Panc1 (cell line): ENCODE data around the gene CNN3. TPM values are rescaled to one million over a fixed set of nuclear protein-coding genes. Genes with fewer than 3 reads are reported as not detected.
A peak's percentile ranks its signal among the peaks of the same experiment; 100 is the strongest.

ENCODE experiments used
- ATAC-seq: fragments of 200-7000 bp; cut with Tn5 transposase; 2 replicates; pipeline ENCODE4 v1.9.1; 2020; ENCODE audit warnings: mild to moderate bottlenecking, moderate library complexity
- BruUV-seq: library from RNA; stranded (reverse); fragments of 400-500 nt; replicated peaks from 2 replicates; lab custom pipeline; 2021; lab: Mats Ljungman, UMichigan
- CTCF ChIA-PET: fragments of 300-600 bp; sonication (Branson Sonifier 250); formaldehyde crosslinking; loops from one replicate; lab custom pipeline; 2022; ENCODE audit warnings: antibody characterized with exemption; lab: Charles Lee
- POLR2A ChIA-PET: fragments of 300-600 bp; sonication (Branson Sonifier 250); formaldehyde crosslinking; loops from one replicate; lab custom pipeline; 2022; ENCODE audit warnings: antibody characterized with exemption; lab: Charles Lee
- DNase-seq: peaks from one replicate; pipeline ENCODE4 v3.0.0-alpha.2; 2010; ENCODE audit warnings: low read depth, low spot score
- H3K27ac ChIP-seq: 2 replicates; pipeline ENCODE4 v1.5.1; 2011; ENCODE audit warnings: mild to moderate bottlenecking, low read length, inconsistent platforms
- H3K27me3 ChIP-seq: fragments of 200-500 bp; sonication (Bioruptor generic); 2 replicates; pipeline ENCODE4 v1.6.0; 2014; ENCODE audit warnings: low read length, inconsistent platforms; ENCODE audit not compliant: control insufficient read depth, insufficient read depth
- H3K36me3 ChIP-seq: fragments of 200-500 bp; sonication (Bioruptor generic); 2 replicates; pipeline ENCODE4 v1.5.1; 2014; ENCODE audit warnings: inconsistent platforms, mild to moderate bottlenecking, low read length, moderate library complexity; ENCODE audit not compliant: control insufficient read depth, insufficient read depth
- H3K4me1 ChIP-seq: 2 replicates; pipeline ENCODE4 v1.5.1; 2011; ENCODE audit warnings: inconsistent platforms, mild to moderate bottlenecking, low read length, moderate library complexity; ENCODE audit not compliant: control insufficient read depth, insufficient read depth
- H3K4me3 ChIP-seq, 2 experiments: 2 replicates each; pipeline ENCODE4 v1.5.1; 2011 to 2012; ENCODE audit warnings: low read depth in 2 of 2, low read length in 2 of 2, mild to moderate bottlenecking in 2 of 2, inconsistent platforms in 1 of 2, moderate library complexity in 1 of 2
- H3K9me3 ChIP-seq: fragments of 200-500 bp; sonication (Bioruptor generic); 2 replicates; pipeline ENCODE4 v1.5.1; 2014; ENCODE audit warnings: low read depth, mild to moderate bottlenecking, inconsistent platforms, low read length, moderate library complexity; ENCODE audit not compliant: control insufficient read depth, insufficient read depth
- CTCF ChIP-seq: fragments of 450-650 bp; IDR thresholded peaks from 2 replicates; pipeline ENCODE4 v1.5.1; 2017; ENCODE audit warnings: mild to moderate bottlenecking
- POLR2AphosphoS5 ChIP-seq: IDR thresholded peaks from 2 replicates; pipeline ENCODE4 v1.6.1; 2012; ENCODE audit warnings: mild to moderate bottlenecking, low read depth, low read length, moderate library complexity
- REST ChIP-seq, 2 experiments: IDR thresholded peaks; 2 replicates each; pipeline ENCODE4 v1.6.1; 2011 to 2012; ENCODE audit warnings: low read depth in 2 of 2, control low read depth in 1 of 2, low read length in 1 of 2, mild to moderate bottlenecking in 1 of 2, moderate library complexity in 1 of 2; ENCODE audit not compliant: insufficient read depth in 1 of 2
- SIN3A ChIP-seq: IDR thresholded peaks from 2 replicates; pipeline ENCODE4 v1.6.1; 2012; ENCODE audit warnings: low read depth, mild to moderate bottlenecking, low read length, moderate library complexity, borderline replicate concordance; ENCODE audit not compliant: insufficient read depth
- TCF7L2 ChIP-seq: IDR thresholded peaks from 2 replicates; pipeline ENCODE4 v1.6.1; 2011; ENCODE audit warnings: mild to moderate bottlenecking, low read depth, low read length, inconsistent platforms
- in situ Hi-C: cut with HindIII; loops from 2 replicates; pipeline ENCODE4 v1.10.0; 2016; ENCODE audit warnings: low sequenced_read_pairs, low pct_unique_long_range_greater_than_20kb
- intact Hi-C: fragments of 100-400 bp; cut with micrococcal nuclease; formaldehyde crosslinking; loops from one replicate; pipeline ENCODE4 v1.10.0; 2022; ENCODE audit not compliant: unreplicated experiment
- total RNA-seq: library from RNA; stranded (reverse); gene quantifications from one replicate; pipeline ENCODE4 v1.2.1, GENCODE V29; 2021; ENCODE audit not compliant: unreplicated experiment

The CNN3 gene
- total RNA-seq, 1 experiment from 2014 or later: 72.3 TPM

DNA sequence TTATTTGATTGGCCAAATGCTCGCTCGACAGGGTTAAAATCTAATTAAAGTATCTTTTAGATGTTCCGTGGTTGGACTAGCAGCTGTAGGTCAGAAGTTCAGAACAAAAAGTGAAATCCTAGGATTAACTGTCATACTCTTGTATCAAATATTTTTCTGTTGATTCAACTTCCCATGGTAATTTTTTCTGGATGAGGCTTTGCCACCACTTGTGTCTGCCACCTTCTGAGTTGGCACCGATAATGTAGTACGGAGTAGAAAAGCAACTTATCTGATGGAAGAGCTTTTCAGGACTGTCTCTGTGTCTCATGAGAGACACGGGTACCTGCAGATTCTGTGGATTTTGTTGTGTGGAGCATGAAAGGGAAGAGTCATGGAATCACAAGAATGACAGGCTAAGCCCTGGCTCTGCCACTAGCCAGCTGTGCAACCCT lies 44.6 kb upstream of the CNN3 start:
- H3K36me3 ChIP-seq: no peaks in the 10 kb centered on the region
- H3K4me1 ChIP-seq: no peaks in the 10 kb centered on the region
- no peaks in the 10 kb centered on the region for H3K27me3 ChIP-seq
- ATAC-seq: peak; percentile 17; the same call in 1 of the 2 replicates
- no peaks in the 10 kb centered on the region for H3K9me3 ChIP-seq
- ChIA-PET CTCF (no interaction called here), POLR2A (no interaction called here)
- H3K27ac ChIP-seq: no peak overlapping the region
- intact Hi-C loops (no loop called here), in situ Hi-C loops (no loop called here)
- TF ChIP-seq TCF7L2 (no peak), CTCF (no peak)
- H3K4me3 ChIP-seq: no peak overlapping the region
- BruUV-seq: no TSS peak
- DNase-seq: no peak

DNA sequence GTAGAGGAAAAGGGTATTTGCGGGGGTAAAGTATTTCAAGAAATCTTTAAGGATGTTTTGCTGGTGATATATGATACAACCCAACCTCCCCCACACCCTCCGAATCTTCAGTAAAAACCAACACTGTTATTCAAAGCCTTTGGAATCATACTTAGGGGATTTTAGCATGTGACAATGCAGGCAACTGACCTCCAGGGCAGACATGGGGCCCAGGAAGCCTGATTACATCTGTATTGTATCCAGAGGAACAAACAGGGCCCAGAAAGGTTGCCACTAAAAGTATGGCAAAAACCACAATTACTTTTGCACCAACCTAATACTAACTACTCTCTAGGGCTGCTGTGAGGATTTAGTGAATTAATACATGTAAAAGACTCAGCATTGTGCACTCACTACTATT lies 43.9 kb upstream of the CNN3 start:
- Histone ChIP-seq H3K27me3 (no peaks in the 10 kb centered on the region), H3K4me3 (no peak overlapping the region), H3K27ac (no peak overlapping the region), H3K9me3 (no peaks in the 10 kb centered on the region), H3K4me1 (no peaks in the 10 kb centered on the region), H3K36me3 (no peaks in the 10 kb centered on the region)
- intact Hi-C loops: no loop called here
- POLR2A ChIA-PET: no interaction called here
- in situ Hi-C loops: no loop called here
- DNase-seq (no peak), ATAC-seq (no peak)
- CTCF ChIA-PET: no interaction called here
- BruUV-seq: no TSS peak
- no peak for TF ChIP-seq POLR2AphosphoS5
- no peak for TF ChIP-seq TCF7L2

DNA sequence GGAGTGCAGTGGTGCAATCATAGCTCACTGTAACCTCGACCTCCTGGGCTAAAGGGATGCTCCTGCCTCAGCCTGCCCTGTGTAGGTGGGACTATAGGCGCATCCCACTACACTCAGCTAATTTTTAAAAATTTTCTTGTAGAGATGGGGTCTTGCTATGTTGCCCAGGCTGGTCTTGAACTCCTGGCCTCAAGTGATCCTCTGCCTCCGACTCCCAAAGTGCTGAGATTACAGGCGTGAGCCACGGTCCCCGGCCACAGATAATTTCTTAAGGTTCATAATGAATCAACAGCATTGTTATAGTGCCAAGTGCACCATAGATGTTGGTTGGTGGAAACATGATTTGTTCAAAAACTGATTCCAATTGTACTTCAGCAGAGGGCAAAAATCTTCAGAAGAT lies 42.2 kb upstream of the CNN3 start:
- in situ Hi-C loops: no loop called here
- CTCF ChIA-PET: no interaction called here
- ATAC-seq: no peak

More for the DNA sequence above, 42.2 kb upstream of the CNN3 start:
- TF ChIP-seq CTCF (no peak), REST (IDR thresholded peaks at IDR 0.05; ENCODE audit: insufficient read depth in 1 of 2, low read depth in 2 of 2, low read length in 1 of 2) (no peak), POLR2AphosphoS5 (no peak), TCF7L2 (no peak), SIN3A (no peak)
- H3K9me3 ChIP-seq: no peaks in the 10 kb centered on the region
- no peak for DNase-seq
- H3K4me1 ChIP-seq: no peaks in the 10 kb centered on the region
- H3K4me3 ChIP-seq: no peak overlapping the region
- no TSS peak for BruUV-seq
- intact Hi-C loops: no loop called here
- POLR2A ChIA-PET: no interaction called here
- no peak overlapping the region for H3K27ac ChIP-seq
- no peaks in the 10 kb centered on the region for H3K27me3 ChIP-seq
- H3K36me3 ChIP-seq: no peaks in the 10 kb centered on the region
